Measurements from ENCODE around the gene SPECC1L.

The SPECC1L gene

GRCh38 chr22:24359452-24360120 lies 89.0 kb downstream of the SPECC1L start:
- TF ChIP-seq CEBPB (IDR thresholded peaks at IDR 0.05), result no peak
- no peak for TF ChIP-seq EP300 (IDR thresholded peaks at IDR 0.05; ENCODE audit: borderline replicate concordance)

GRCh38 chr22:24361976-24362646 lies 91.5 kb downstream of the SPECC1L start:
- no peak for TF ChIP-seq CREB1 (IDR thresholded peaks at IDR 0.05; ENCODE audit: low read depth)
- TF ChIP-seq TEAD4 (IDR thresholded peaks at IDR 0.05), result no peak
- no peak for TF ChIP-seq ZBTB7A (IDR thresholded peaks at IDR 0.05; ENCODE audit: low read depth)
- no peak for TF ChIP-seq RAD21 (IDR thresholded peaks at IDR 0.05; ENCODE audit: low read depth)
- TF ChIP-seq YY1 (IDR thresholded peaks at IDR 0.05; ENCODE audit: low read depth), result no peak
- TF ChIP-seq TAF1 (IDR thresholded peaks at IDR 0.05; ENCODE audit: low read depth), result no peak
- TF ChIP-seq, protein P1, sequence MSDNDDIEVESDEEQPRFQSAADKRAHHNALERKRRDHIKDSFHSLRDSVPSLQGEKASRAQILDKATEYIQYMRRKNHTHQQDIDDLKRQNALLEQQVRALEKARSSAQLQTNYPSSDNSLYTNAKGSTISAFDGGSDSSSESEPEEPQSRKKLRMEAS (IDR thresholded peaks at IDR 0.05), result no peak
- TF ChIP-seq EGR1 (IDR thresholded peaks at IDR 0.05), result no peak
- TF ChIP-seq NFIC (IDR thresholded peaks at IDR 0.05), result no peak
- TF ChIP-seq EP300 (IDR thresholded peaks at IDR 0.05; ENCODE audit: borderline replicate concordance), result no peak
- TF ChIP-seq REST (IDR thresholded peaks at IDR 0.05; ENCODE audit: low read depth), result no peak
- no peak for TF ChIP-seq USF1 (IDR thresholded peaks at IDR 0.05)
- TF ChIP-seq TCF12 (IDR thresholded peaks at IDR 0.05; ENCODE audit: low read depth), result no peak
- TF ChIP-seq FOXM1 (IDR thresholded peaks at IDR 0.05; ENCODE audit: borderline replicate concordance, low read depth), result no peak

DNA sequence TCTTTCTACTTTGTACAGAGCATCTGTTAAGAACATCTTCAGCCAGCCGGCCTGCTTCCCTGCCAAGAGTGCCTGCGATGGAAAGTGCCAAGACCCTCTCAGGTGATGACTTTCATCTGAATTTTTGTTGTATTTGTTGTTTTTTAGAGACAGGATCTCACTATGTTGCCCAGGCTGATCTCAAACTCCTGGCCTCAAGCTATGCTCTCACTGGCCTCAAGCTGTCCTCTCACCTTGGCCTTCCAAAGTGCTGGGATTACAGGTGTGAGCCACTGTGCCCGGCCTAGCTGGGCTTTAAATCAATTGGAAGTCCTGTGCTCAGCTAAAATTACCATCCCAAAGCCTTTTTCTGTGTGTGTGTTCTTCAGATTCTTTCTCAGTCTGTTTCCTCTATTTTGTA lies 92.6 kb downstream of the SPECC1L start:
- TF ChIP-seq REST (IDR thresholded peaks at IDR 0.05; ENCODE audit: low read depth), result no peak
- no peak for TF ChIP-seq EP300 (IDR thresholded peaks at IDR 0.05; ENCODE audit: borderline replicate concordance)
- TF ChIP-seq NFIC (IDR thresholded peaks at IDR 0.05), result no peak
- TF ChIP-seq TAF1 (IDR thresholded peaks at IDR 0.05; ENCODE audit: low read depth), result no peak
- no peak for TF ChIP-seq CREB1 (IDR thresholded peaks at IDR 0.05; ENCODE audit: low read depth)
- no peak for TF ChIP-seq CEBPB (IDR thresholded peaks at IDR 0.05)
- TF ChIP-seq RAD21 (IDR thresholded peaks at IDR 0.05; ENCODE audit: low read depth), result no peak
- no peak for TF ChIP-seq FOXM1 (IDR thresholded peaks at IDR 0.05; ENCODE audit: borderline replicate concordance, low read depth)
- no peak for TF ChIP-seq TCF12 (IDR thresholded peaks at IDR 0.05; ENCODE audit: low read depth)
- TF ChIP-seq TEAD4 (IDR thresholded peaks at IDR 0.05), result no peak
- TF ChIP-seq YY1 (IDR thresholded peaks at IDR 0.05; ENCODE audit: low read depth), result no peak
- TF ChIP-seq USF1 (IDR thresholded peaks at IDR 0.05), result no peak
- TF ChIP-seq ZBTB7A (IDR thresholded peaks at IDR 0.05; ENCODE audit: low read depth), result no peak
- TF ChIP-seq, protein P1 (IDR thresholded peaks at IDR 0.05), result no peak
- TF ChIP-seq EGR1 (IDR thresholded peaks at IDR 0.05), result no peak

GRCh38 chr22:24366701-24367100 lies 96.1 kb downstream of the SPECC1L start:
- no peak for TF ChIP-seq ZBTB7A (IDR thresholded peaks at IDR 0.05; ENCODE audit: low read depth)
- TF ChIP-seq, protein P1 (IDR thresholded peaks at IDR 0.05), result no peak
- TF ChIP-seq TEAD4 (IDR thresholded peaks at IDR 0.05), result no peak
- TF ChIP-seq CREB1 (IDR thresholded peaks at IDR 0.05; ENCODE audit: low read depth), result no peak
- TF ChIP-seq NFIC (IDR thresholded peaks at IDR 0.05), result no peak
- no peak for TF ChIP-seq EGR1 (IDR thresholded peaks at IDR 0.05)
- TF ChIP-seq TCF12 (IDR thresholded peaks at IDR 0.05; ENCODE audit: low read depth), result no peak
- TF ChIP-seq RAD21 (IDR thresholded peaks at IDR 0.05; ENCODE audit: low read depth), result no peak
- TF ChIP-seq FOXM1 (IDR thresholded peaks at IDR 0.05; ENCODE audit: borderline replicate concordance, low read depth), result no peak
- no peak for TF ChIP-seq CEBPB (IDR thresholded peaks at IDR 0.05)
- TF ChIP-seq YY1 (IDR thresholded peaks at IDR 0.05; ENCODE audit: low read depth), result no peak
- TF ChIP-seq USF1 (IDR thresholded peaks at IDR 0.05), result no peak
- TF ChIP-seq TAF1 (IDR thresholded peaks at IDR 0.05; ENCODE audit: low read depth), result no peak
- no peak for TF ChIP-seq EP300 (IDR thresholded peaks at IDR 0.05; ENCODE audit: borderline replicate concordance)

DNA sequence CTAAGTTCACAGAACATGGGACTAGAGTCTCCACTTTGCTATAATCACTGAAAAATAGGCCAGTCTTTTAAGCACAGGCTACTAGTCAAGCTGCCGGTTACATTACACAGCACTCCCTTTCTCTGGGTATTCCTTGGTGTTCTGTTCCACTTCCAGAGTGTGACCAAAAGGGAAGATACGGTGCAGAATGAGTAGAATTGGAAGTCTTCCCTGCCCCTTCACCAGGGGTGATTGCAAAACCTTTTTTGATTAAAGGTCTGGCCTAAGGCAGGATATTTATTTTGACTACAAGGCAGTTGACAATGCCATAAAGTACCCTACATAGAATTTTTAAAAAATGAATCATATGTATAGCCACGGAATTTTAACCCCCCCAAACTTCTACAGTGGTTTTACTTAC lies 97.2 kb downstream of the SPECC1L start:
- no peak for TF ChIP-seq RAD21 (IDR thresholded peaks at IDR 0.05; ENCODE audit: low read depth)
- no peak for TF ChIP-seq FOXM1 (IDR thresholded peaks at IDR 0.05; ENCODE audit: borderline replicate concordance, low read depth)
- TF ChIP-seq TEAD4 (IDR thresholded peaks at IDR 0.05), result no peak
- TF ChIP-seq CEBPB (IDR thresholded peaks at IDR 0.05), result no peak
- no peak for TF ChIP-seq NFIC (IDR thresholded peaks at IDR 0.05)
- no peak for TF ChIP-seq CREB1 (IDR thresholded peaks at IDR 0.05; ENCODE audit: low read depth)
- TF ChIP-seq ZBTB7A (IDR thresholded peaks at IDR 0.05; ENCODE audit: low read depth), result no peak
- TF ChIP-seq USF1 (IDR thresholded peaks at IDR 0.05), result no peak
- no peak for TF ChIP-seq TCF12 (IDR thresholded peaks at IDR 0.05; ENCODE audit: low read depth)
- no peak for TF ChIP-seq REST (IDR thresholded peaks at IDR 0.05; ENCODE audit: low read depth)
- no peak for TF ChIP-seq EGR1 (IDR thresholded peaks at IDR 0.05)
- TF ChIP-seq YY1 (IDR thresholded peaks at IDR 0.05; ENCODE audit: low read depth), result no peak
